Hematopoietic multipotent progenitor cell treated with erythropoietin and hydrocortisone succinate and interleukin-3 and kit ligand, for 4 days (in vitro differentiated cells): ENCODE measurements around the gene DCBLD1.

ENCODE experiments used
- DNase-seq: peaks from one replicate; pipeline ENCODE4 v3.0.0-alpha.2; 2015

DCBLD1 gene

GRCh38 chr6:117561128-117561527 is 78.7 kb downstream of the DCBLD1 start:
- DNase-seq, result no peak

- peak; percentile 24 for DNase-seq
Observed at GRCh38 chr6:117564681-117565080, 82.2 kb downstream of the DCBLD1 start.

GRCh38 chr6:117568247-117568646 is 85.8 kb downstream of the DCBLD1 start:
- DNase-seq, result no peak

- no peak for DNase-seq
Observed at GRCh38 chr6:117568831-117569410, 86.4 kb downstream of the DCBLD1 start.

GRCh38 chr6:117573006-117573680 is 90.7 kb downstream of the DCBLD1 start:
- DNase-seq, result no peak

- no peak for DNase-seq
Observed at GRCh38 chr6:117574198-117574597, 91.7 kb downstream of the DCBLD1 start.

GRCh38 chr6:117585647-117586046 is 103.2 kb downstream of the DCBLD1 start:
- DNase-seq, result no peak

GRCh38 chr6:117590447-117590846 is 108.0 kb downstream of the DCBLD1 start:
- DNase-seq, result no peak

GRCh38 chr6:117591405-117591804 is 108.9 kb downstream of the DCBLD1 start:
- no peak for DNase-seq

GRCh38 chr6:117592983-117593759 is 110.7 kb downstream of the DCBLD1 start:
- no peak for DNase-seq

GRCh38 chr6:117595099-117595923 is 112.8 kb downstream of the DCBLD1 start:
- no peak for DNase-seq

- DNase-seq, result no peak
Observed at GRCh38 chr6:117597755-117598154, 115.3 kb downstream of the DCBLD1 start.
